Neural cell (in vitro differentiated cells): ENCODE data around the gene SHISAL2B.

Experiments
- CTCF ChIP-seq: fragments of 450-650 bp; IDR thresholded peaks from 2 replicates; pipeline ENCODE4 v1.5.1; 2014; ENCODE audit warnings: antibody characterized with exemption, mild to moderate bottlenecking, moderate library complexity; ENCODE audit not compliant: poor library complexity, severe bottlenecking
- EP300 ChIP-seq: fragments of 450-650 bp; conservative IDR thresholded peaks from 2 replicates; pipeline ENCODE4 v1.6.1; 2014; ENCODE audit warnings: antibody characterized with exemption, mild to moderate bottlenecking, moderate library complexity; ENCODE audit not compliant: poor library complexity, severe bottlenecking
- EZH2 ChIP-seq: fragments of 200-600, 300-800 bp; shearing (Covaris generic), sonication (generic); IDR thresholded peaks from 2 replicates; pipeline ENCODE4 v1.6.1; 2014; ENCODE audit warnings: antibody characterized with exemption, low read length, borderline replicate concordance, mild to moderate bottlenecking; ENCODE audit not compliant: insufficient read depth, poor library complexity, severe bottlenecking
- POLR2AphosphoS5 ChIP-seq: IDR thresholded peaks from 2 replicates; pipeline ENCODE4 v1.6.1; 2012
- SMC3 ChIP-seq: fragments of 450-650 bp; conservative IDR thresholded peaks from 2 replicates; pipeline ENCODE4 v1.6.1; 2014; ENCODE audit warnings: antibody characterized with exemption, mild to moderate bottlenecking, moderate library complexity; ENCODE audit not compliant: poor library complexity
- TAF1 ChIP-seq: IDR thresholded peaks from 2 replicates; pipeline ENCODE4 v1.6.1; 2012; ENCODE audit warnings: low read depth

GRCh38 chr5:64682608-64683007, 7.7 kb upstream of the SHISAL2B start:
- TF ChIP-seq CTCF (no peak), POLR2AphosphoS5 (no peak), SMC3 (no peak), EP300 (no peak), TAF1 (no peak), EZH2 (no peak)
